ENCODE data around the gene CBY1.

The CBY1 gene

GRCh38 chr22:38706101-38706900 lies 49.9 kb downstream of the CBY1 start:
- ChIA-PET POLR2A (ENCODE audit: low non-redundant PET) (interaction anchor here (0.6 kb wide), 2 partner anchors 52 to 335 kb away, joined by 3 to 8 read pairs; no protein-coding TSS in a partner anchor), CTCF (interaction anchor here (0.8 kb wide), 1 partner anchor 654 kb away, joined by 3 read pairs; no protein-coding TSS in a partner anchor)
- DNase-seq (ENCODE audit: low spot score) = no peak
- peak overlapping the region; percentile 88 for H3K27ac ChIP-seq
- no peak for TF ChIP-seq CTCF (conservative IDR thresholded peaks at IDR 0.05; ENCODE audit: low read depth)

GRCh38 chr22:38706901-38707195 lies 50.4 kb downstream of the CBY1 start:
- H3K27ac ChIP-seq = peak overlapping the region; percentile 88
- no peak for TF ChIP-seq CTCF (conservative IDR thresholded peaks at IDR 0.05; ENCODE audit: low read depth)
- no peak for DNase-seq (ENCODE audit: low spot score)
- POLR2A ChIA-PET (ENCODE audit: low non-redundant PET) = no interaction called here
- CTCF ChIA-PET = no interaction called here

GRCh38 chr22:38707346-38707745 lies 50.9 kb downstream of the CBY1 start:
- ChIA-PET POLR2A (ENCODE audit: low non-redundant PET) (no interaction called here), CTCF (interaction anchor here (0.6 kb wide), 1 partner anchor 10 kb away, joined by 5 read pairs; no protein-coding TSS in a partner anchor)
- peak; percentile 73 for DNase-seq (ENCODE audit: low spot score)
- no peak overlapping the region for H3K27ac ChIP-seq
- TF ChIP-seq CTCF (conservative IDR thresholded peaks at IDR 0.05; ENCODE audit: low read depth) = no peak

- POLR2A ChIA-PET (ENCODE audit: low non-redundant PET) = no interaction called here
- CTCF ChIA-PET = interaction anchor here (0.6 kb wide), 1 partner anchor 10 kb away, joined by 5 read pairs; no protein-coding TSS in a partner anchor
These were observed 51.5 kb downstream of the CBY1 start for GRCh38 chr22:38707984-38708383.

GRCh38 chr22:38709306-38709705 lies 52.9 kb downstream of the CBY1 start:
- POLR2A ChIA-PET (ENCODE audit: low non-redundant PET) = no interaction called here
- DNase-seq (ENCODE audit: low spot score) = no peak
- no peak for TF ChIP-seq CTCF (conservative IDR thresholded peaks at IDR 0.05; ENCODE audit: low read depth)
- CTCF ChIA-PET = no interaction called here
- no peak overlapping the region for H3K27ac ChIP-seq

More at GRCh38 chr22:38707984-38708383, 51.5 kb downstream of the CBY1 start:
- no peak for TF ChIP-seq CTCF (conservative IDR thresholded peaks at IDR 0.05; ENCODE audit: low read depth)
- no peak overlapping the region for H3K27ac ChIP-seq
- DNase-seq (ENCODE audit: low spot score) = no peak

- ChIA-PET POLR2A (ENCODE audit: low non-redundant PET) (no interaction called here), CTCF (interaction anchor here (0.6 kb wide), 1 partner anchor 51 kb away, joined by 3 read pairs; no protein-coding TSS in a partner anchor)
- TF ChIP-seq CTCF (conservative IDR thresholded peaks at IDR 0.05; ENCODE audit: low read depth) = no peak
- DNase-seq (ENCODE audit: low spot score) = no peak
- no peak overlapping the region for H3K27ac ChIP-seq
These were observed 53.9 kb downstream of the CBY1 start for GRCh38 chr22:38710351-38710750.

Data from RWPE1 (cell line).